HG02884 (cell line): Measurements from ENCODE around the gene ATAD3B.

Experiments
- ATAC-seq: cut with Tn5 transposase; IDR thresholded peaks from one replicate; pipeline ENCODE4 v1.9.1; 2021; ENCODE audit warnings: mild to moderate bottlenecking, moderate library complexity; ENCODE audit not compliant: unreplicated experiment

Gene ATAD3B

DNA sequence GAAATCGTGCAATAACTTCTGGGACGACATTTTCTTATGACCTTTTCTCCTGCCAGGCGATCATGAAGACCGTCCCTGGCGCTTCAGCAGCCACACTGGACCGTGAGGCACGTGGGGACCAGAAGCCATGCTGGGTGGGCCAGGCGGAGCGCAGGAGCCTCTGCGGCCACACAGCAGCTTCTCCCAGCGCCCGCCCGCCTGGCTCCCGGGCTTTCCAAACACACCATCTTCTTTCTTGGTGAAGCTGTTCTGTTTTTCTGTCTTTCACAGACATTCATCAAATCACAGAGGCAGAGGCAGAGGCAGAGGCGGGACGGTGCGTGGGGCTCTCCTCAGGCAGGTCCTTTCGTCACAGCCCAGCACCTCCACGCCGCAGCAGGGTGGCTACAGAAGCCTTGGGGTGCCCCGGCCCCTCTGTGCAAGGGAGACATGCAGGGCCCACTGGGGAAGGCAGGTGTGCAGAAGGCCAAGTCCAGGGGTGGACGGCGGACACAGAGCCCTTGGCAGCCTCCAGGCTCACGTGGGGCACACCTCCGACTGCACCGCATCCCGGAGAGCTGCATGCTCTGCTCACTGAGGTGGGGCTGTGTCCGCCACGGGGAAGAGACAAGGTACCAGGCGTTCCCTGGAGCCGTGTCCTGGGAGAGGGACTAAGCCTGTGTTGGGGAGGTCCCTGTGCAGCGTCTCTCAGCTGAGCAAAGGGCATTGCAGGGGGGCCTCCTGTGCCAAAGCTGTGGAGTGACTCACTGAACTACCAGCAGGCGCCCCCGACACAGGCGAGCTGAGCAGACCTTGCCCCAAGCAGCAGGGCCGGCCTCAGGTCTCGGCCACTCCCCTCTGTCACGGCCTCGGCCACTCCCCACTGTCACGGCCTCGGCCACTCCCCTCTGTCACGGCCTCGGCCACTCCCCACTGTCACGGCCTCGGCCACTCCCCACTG is 71.5 kb downstream of the ATAD3B start:
- ATAC-seq = no peak

DNA sequence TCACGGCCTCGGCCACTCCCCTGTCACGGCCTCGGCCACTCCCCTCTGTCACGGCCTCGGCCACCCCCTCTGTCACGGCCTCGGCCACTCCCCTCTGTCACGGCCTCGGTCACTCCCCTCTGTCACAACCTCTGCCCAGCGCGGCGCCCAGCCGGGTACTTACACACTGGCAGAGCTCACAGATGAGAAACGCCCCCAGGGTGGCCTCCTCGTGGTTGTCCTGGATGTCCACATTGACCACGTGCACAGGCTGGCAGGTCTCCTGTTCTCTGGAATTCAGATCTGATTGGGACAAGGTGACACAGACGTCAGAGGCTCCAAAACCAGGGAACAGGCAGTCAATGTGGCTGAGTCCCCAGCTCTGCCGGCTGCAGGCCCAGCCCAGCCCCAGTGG is 72.1 kb downstream of the ATAD3B start:
- no peak for ATAC-seq

- no peak for ATAC-seq
These were observed 73.0 kb downstream of the ATAD3B start for GRCh38 chr1:1544544-1544943.
